GM12878 (cell line): ENCODE results near the gene CHCHD6.

Experiments
- EP300 ChIP-seq, 2 experiments: fragments of 150-350 bp in 1 of 2; IDR thresholded peaks; 2 replicates each; pipeline ENCODE4 v1.6.1; 2011 to 2012; ENCODE audit warnings: low read depth in 2 of 2, low read length in 2 of 2, borderline replicate concordance in 1 of 2, improper control_type of control experiment in 1 of 2, inconsistent platforms in 1 of 2; ENCODE audit not compliant: control insufficient read depth in 1 of 2
- GATAD2B ChIP-seq: fragments of 450-650 bp; conservative IDR thresholded peaks from 2 replicates; pipeline ENCODE4 v1.6.1; 2017; ENCODE audit warnings: low read depth, mild to moderate bottlenecking, moderate library complexity
- POLR2A ChIP-seq: IDR thresholded peaks from 2 replicates; pipeline ENCODE4 v1.6.1; 2011; ENCODE audit warnings: low read depth, mild to moderate bottlenecking, low read length
- POLR2AphosphoS5 ChIP-seq: IDR thresholded peaks from 2 replicates; pipeline ENCODE4 v1.6.1; 2011; ENCODE audit warnings: mild to moderate bottlenecking, low read length, inconsistent platforms

DNA sequence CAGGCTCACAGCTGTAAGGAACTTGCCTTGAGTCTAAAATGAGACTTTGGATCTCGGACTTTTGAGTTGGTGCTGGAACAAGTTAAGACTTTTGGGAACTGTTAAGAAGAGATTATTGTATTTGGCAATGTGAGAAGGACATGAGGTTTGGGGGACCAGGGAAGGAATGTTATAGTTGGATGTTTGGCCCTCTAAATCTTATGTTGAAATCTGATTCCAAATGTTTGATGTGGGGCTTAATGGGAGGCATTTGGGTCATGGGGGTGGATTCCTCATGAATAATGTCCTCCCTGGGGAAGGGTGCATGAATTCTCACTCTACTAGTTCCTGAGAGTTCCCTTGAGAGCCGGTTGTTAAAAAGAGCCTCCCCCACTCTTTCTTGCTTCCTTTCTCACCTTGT lies 18.5 kb upstream of the CHCHD6 start:
- no peak for TF ChIP-seq GATAD2B
- no peak for TF ChIP-seq EP300 (IDR thresholded peaks at IDR 0.05; ENCODE audit: borderline replicate concordance in 1 of 2, control insufficient read depth in 1 of 2, low read depth in 2 of 2, low read length in 2 of 2)
- no peak for TF ChIP-seq POLR2A
- no peak for TF ChIP-seq POLR2AphosphoS5
